CD4-positive, alpha-beta T cell treated with Interleukin-12 subunit alpha and Interleukin-12 subunit beta, for 1 hour (primary cell): ENCODE measurements around the gene SPACA6.

Source experiments
- DNase-seq: peaks from one replicate; pipeline ENCODE4 v3.0.0-alpha.2; 2020

Gene SPACA6

DNA sequence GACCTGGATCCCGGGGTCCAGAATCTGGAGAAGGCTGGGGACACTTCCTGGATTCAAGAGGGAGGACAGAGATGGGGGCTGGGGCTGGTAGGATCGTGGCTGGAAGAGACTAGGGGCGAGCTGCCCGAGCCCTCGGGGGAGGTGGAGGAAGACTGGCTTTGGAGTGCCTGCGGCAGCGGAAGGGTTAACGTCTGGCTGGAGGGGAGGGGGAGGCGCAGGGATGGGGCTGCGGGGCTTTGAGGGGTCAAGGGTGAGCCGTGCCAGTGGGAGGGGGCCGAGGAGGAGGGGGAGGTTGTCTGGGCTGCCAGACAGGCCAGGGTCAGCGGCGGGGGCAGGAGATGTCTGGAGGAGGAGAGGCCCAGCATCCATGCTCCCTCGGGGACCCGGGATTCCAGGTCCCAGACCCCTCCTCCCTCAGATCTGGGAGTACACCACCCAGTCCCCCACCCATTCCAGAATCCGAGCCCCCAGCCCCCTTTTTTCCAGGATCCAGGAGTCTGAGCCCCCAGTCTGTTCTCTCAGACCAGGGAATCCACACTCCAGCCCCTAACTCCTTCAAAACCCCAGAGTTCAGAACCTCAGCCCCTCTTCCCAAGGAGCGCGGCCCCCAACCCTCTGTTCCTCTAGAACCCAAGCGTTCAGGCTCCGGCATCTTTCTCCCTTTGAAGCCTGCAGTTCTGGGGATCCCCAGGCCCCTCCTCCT is 3.2 kb upstream of the SPACA6 start:
- DNase-seq: no peak

GRCh38 chr19:51690454-51691073 is 2.6 kb upstream of the SPACA6 start:
- DNase-seq: peak; percentile 87

DNA sequence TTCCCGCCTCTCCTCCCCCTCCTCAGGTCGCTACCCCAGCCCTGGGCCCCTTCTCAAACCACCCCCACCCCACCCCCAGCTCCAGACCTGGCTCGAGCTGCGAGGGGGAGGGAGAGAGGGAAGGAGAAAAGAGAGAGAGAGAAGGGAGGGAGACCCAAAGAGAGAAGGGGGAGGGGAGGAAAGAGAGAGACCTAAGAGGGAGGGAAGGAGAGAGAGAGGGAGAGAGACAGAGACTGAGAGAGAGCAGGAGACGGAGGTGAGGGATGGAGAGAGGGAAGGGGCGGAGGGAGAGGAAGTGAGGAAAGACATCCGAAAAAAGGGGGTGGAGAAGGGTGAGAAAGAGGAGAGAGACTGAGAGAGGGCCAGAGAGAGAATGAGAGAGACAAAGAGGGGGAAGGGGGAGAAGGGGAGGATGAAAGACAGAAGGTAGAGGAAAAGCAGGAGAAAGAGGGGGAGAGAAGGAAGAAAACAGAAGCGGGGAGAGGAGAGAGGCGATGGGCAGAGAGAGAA is 2.0 kb upstream of the SPACA6 start:
- no peak for DNase-seq

GRCh38 chr19:51691584-51692428 is 1.3 kb upstream of the SPACA6 start:
- DNase-seq: no peak

DNA sequence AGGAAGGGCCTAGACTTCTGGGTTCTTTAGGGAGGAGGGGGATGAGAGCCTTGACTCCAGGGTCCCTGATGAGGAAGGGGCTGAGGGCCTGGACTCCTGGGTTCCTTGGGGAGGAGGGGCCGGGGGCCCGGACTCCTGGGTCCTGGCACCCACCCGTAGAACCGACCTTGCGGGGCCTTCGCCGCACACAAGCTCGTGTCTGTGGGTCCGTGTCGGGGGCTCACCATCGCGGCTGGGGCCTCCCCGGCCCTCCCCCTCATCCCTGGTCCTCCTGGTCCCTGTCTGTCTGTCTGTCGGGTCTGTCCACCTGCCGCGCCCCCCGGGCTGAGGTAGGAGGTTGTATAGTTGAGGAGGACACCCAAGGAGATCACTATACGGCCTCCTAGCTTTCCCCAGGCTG is 662 bp upstream of the SPACA6 start:
- DNase-seq: no peak

- no peak for DNase-seq
These were observed 689 bp downstream of the SPACA6 start for GRCh38 chr19:51693819-51694218.

GRCh38 chr19:51694318-51695085 is 1.4 kb downstream of the SPACA6 start:
- DNase-seq: no peak

DNA sequence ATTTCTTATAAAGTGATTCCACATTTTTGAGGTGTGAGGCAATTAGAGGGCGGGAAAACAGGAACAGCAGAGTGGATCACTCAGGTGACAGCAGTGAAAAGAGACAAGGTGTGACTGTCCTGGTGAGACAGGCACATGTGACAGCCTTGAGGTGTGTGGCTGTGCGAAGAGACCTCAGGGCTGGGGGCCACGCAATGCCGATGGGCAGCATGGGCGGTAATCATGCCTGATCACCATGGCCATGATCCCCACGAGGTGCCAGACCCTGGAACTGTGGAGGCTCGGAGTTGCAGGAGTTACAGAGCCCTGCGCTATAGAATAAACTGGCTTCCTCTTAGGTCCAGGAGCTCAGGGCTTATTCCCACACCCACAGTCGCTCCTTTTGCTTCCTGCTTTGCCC is 2.0 kb downstream of the SPACA6 start:
- no peak for DNase-seq

DNA sequence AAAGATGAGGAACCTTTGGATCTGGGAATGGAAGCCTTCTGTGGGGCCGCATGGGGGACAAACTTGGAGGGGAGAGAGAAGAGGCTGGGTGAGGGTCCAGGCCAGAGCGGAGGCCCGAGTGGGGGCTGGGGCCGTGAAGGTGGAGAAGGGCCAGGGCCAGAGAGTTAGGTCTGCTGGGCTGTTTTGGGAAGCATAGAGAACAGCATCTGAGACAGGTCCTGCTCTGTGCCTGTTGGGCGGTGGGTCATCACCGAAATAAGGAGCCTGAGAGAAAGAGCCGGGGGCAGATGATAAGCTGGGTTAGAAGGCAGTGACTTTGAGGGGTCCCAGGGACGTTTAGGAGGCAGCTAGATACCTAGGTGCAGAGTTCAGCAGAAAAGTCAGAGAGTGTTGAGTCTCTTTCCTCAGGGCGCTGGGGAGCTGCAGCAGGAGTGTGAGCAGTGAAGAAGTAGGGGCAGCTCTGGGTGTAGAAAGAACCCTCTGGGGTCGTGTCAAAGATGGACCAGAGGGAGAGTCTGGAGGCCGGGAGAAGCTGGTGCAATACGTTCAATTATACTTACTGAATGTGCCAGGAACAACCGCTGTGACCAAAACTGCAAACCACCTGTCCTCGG is 2.7 kb downstream of the SPACA6 start:
- DNase-seq: no peak

DNA sequence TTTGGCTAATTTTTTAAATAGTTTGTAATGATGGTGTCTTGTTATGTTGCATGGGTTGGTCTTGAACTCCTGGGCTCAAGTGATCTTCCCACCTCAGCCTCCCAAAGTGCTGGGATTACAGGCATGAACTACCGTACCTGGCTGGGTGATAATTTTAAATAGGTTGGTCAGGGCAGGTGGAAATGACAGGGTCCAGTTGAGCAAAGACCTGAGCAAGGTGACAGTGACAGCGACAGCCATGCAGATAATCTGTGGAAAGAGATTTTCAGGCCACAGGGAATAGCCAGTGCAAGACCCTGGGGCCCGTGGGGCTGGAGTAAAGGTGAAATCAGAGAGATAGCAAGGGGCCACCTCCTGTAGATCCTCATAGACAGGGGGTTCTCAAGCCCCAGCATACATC is 3.5 kb downstream of the SPACA6 start:
- no peak for DNase-seq

- DNase-seq: no peak
These were observed 4.1 kb downstream of the SPACA6 start for GRCh38 chr19:51697169-51697776.

DNA sequence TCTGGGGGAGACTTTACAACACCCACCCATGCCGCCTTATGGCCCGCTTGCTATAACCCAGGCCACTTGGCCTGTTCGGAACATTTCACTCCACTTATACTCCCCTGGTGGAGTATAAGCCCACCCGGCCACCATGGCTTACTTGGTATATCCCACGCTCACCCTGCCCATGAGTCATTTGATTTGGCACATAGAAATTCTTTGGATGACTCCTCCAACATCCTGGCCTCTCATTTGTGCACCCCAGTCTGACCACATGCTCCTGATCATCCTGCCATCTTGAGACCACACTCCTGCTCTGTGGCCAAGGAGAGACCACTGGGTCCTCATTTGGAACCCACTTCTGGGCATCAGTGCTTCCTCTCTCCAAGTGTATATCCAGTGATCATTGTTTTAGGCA is 5.2 kb downstream of the SPACA6 start:
- DNase-seq: no peak

GRCh38 chr19:51699170-51699569 is 6.0 kb downstream of the SPACA6 start:
- no peak for DNase-seq

DNA sequence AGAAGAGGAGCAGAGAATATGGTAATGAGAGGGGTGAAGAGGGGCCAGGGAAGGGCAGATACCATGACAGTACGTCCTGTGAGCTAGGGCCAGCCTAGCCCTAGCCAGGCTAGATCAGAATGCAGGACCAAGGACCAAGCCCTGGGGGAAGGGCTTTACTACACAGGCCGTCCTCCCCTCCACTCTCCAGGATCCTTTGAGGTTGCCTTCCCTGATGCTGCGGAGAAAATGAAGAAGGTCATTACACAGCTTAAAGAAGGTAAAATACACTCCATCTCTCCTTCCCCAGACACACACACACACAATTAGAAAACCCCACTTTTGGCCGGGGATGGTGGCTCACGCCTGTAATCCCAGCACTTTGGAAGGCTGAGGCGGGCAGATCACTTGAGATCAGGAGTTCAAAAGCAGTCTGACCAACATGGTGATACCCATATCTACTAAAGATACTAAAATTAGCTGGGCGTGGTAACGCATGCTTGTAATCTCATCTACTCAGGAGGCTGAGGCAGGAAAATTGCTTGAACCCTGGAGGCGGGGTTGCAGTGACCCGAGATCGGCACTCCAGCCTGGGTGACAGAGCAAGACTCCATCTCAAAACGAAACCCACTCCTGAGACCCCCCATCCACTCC is 8.5 kb downstream of the SPACA6 start:
- no peak for DNase-seq

DNA sequence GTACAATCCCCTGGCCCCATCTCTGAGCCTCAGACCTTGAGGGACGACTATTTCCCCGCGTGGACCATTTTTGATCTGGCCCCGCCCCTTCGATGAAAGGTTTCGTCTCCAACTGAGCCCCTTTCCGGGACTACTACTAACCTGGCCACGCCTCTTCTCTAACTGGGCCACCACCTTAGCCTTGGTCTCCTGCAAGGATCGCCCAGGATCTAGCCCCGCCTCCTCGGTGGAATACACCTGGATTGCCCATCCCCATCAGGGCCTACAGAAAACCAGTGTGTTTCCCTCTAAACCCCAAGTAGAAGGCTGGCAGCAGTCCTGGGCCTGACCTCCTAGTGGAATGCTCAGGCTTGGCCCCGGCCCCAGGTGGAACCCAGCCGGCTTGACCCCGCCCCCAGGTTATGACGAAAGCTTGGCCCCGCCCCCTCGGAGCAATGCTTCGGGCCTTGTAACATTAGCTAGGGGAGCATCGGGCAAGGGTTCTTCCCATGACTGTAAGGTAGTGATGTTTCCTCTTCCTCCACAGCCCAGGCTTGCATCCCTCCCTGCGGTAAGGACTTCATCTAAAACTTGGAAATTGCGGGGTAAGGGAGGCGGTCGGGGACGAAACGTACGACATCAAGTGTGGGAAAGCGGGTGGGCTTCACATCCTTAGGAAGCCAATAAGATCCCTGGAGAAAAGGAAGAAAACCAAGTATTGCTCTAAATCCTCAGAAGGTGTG is 9.1 kb downstream of the SPACA6 start:
- DNase-seq: peak; percentile 55

DNA sequence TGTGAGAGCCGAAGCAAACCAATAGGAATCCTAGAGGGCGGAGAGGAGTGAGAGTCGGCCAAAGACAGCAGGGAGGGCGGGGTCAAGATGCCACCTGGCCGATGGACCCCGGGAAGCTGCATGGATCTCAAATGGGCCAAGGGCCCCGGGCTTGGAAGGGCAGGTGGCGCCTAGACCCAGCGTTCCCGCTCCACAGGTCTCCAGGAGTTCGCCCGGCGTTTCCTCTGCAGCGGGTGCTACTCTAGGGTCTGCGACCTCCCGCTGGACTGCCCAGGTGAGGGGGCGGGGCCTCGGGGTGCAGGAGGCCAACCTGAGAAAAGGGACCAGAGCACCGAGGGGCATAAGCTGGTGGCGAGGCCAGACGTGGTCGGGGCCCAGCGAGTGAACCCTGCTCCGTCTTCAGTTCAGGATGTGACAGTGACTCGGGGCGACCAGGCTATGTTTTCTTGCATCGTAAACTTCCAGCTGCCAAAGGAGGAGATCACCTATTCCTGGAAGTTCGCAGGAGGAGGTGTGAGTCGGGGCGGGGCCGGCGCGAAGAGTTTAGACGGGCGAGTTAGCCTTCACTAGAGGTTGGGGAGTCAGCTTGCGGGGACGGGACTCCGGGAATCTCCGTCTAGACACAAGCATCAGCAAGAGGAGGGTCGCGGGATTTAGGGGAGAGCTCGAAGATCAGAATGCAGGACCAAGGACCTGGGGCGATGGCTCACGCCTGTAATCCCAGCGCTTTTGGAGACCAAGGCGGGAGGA is 9.9 kb downstream of the SPACA6 start:
- DNase-seq: no peak

DNA sequence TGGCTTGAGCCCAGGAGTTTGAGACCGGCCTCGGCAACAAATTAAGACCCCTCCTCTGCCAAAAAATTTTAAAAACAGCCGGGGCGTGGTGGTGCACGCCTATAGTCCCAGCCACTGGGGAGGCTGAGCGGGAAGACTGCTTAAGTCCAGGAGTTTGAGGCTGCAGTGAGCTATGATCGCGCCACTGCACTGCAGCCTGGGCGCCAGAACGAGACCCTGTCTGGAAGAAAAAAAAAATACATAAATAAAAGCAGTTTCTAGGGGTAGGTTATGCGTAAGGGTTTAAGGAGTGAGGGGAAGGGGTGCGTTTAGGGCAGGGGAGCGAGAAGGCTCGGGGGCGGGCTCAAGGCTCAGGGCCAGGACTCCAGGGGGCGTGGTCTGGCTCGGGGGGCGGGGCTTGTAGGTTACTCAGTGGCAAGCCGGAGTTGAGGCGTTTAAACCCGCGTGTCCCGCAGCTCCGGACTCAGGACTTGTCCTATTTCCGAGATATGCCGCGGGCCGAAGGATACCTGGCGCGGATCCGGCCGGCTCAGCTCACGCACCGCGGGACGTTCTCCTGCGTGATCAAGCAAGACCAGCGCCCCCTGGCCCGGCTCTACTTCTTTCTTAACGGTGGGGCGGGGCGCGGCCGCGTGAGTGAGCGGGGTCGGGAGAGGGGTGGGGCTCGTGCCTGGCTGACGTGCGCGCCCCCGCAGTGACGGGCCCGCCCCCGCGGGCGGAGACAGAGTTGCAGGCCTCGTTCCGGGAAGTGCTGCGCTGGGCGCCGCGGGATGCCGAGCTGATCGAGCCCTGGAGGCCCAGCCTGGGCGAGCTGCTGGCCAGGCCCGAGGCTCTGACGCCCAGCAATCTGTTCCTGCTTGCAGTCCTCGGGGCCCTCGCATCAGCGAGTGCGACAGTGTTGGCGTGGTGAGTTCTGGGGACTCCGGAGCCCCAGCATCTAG is 10.7 kb downstream of the SPACA6 start:
- peak; percentile 95 for DNase-seq

GRCh38 chr19:51704626-51705025 is 11.5 kb downstream of the SPACA6 start:
- DNase-seq: no peak

GRCh38 chr19:51706296-51706695 is 13.2 kb downstream of the SPACA6 start:
- no peak for DNase-seq
